Epithelial cell of esophagus (primary cell): ENCODE measurements around the gene NEB.

Experiments
- DNase-seq: peaks from one replicate; pipeline ENCODE4 v3.0.0; 2010; ENCODE audit warnings: low read depth
- H3K4me3 ChIP-seq: 2 replicates; pipeline ENCODE4 v1.5.1; 2011; ENCODE audit warnings: mild to moderate bottlenecking, low read length, control low read depth
- TF ChIP-seq, protein P1 (sequence below): IDR thresholded peaks from 2 replicates; pipeline ENCODE4 v1.5.1; 2011; ENCODE audit warnings: low read depth, mild to moderate bottlenecking, low read length, control low read depth, inconsistent platforms; ENCODE audit not compliant: insufficient read depth; ENCODE audit errors: missing control alignments

NEB gene

DNA sequence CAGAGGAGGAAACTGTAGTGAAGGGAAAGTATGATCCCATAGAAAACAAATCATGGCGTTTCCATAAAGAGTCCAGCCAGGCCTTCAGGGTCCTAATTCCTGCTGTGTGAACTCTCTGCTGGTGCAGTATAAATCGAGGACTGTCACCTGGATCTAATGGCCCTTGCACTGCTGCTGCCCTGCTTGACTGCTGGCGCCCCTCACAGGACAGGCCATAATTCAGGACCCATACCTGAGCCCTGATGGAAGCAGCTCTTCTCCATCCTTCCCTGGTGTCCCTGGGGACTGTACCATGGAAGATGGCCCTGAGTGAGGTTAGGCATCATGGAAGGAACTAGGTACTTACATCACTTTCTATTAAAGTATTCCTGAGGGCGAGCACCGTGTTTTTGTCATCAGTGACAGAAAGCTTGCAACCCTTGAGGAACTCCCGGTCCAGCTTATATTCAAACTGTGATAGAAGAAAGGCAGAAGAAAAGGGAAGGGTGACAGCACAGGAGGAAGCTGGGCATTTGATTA lies 207.6 kb downstream of the NEB start:
- TF ChIP-seq, protein P1, sequence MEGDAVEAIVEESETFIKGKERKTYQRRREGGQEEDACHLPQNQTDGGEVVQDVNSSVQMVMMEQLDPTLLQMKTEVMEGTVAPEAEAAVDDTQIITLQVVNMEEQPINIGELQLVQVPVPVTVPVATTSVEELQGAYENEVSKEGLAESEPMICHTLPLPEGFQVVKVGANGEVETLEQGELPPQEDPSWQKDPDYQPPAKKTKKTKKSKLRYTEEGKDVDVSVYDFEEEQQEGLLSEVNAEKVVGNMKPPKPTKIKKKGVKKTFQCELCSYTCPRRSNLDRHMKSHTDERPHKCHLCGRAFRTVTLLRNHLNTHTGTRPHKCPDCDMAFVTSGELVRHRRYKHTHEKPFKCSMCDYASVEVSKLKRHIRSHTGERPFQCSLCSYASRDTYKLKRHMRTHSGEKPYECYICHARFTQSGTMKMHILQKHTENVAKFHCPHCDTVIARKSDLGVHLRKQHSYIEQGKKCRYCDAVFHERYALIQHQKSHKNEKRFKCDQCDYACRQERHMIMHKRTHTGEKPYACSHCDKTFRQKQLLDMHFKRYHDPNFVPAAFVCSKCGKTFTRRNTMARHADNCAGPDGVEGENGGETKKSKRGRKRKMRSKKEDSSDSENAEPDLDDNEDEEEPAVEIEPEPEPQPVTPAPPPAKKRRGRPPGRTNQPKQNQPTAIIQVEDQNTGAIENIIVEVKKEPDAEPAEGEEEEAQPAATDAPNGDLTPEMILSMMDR = no peak
- H3K4me3 ChIP-seq = no peak overlapping the region
- no peak for DNase-seq

DNA sequence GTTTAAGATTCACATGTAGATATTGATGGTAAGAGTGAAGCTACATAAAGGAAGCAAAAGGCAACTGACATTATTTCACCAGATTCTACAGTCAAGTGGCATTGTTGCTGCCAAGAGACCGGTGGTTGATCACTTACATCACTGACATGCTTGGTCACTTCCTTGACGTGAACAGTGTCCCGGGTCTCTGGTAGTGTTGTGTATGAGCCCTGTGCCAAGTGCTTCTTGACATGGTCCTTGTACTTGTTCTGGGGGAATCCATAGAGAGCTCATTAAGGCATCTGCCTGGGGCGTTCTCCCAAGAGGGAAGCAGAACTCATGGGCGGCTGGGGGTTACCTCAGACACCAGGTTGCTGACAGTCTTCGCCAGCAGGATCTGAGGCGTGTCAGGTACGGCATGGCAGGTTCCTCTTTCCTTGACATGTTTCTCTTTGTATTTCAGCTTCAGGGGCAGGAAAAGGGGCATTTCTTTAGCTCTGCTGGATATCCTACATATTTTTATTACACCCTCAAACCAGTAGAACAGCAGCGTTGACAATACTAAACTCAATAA lies 208.4 kb downstream of the NEB start:
- no peak overlapping the region for H3K4me3 ChIP-seq
- TF ChIP-seq, protein P1 = no peak
- DNase-seq = no peak

DNA sequence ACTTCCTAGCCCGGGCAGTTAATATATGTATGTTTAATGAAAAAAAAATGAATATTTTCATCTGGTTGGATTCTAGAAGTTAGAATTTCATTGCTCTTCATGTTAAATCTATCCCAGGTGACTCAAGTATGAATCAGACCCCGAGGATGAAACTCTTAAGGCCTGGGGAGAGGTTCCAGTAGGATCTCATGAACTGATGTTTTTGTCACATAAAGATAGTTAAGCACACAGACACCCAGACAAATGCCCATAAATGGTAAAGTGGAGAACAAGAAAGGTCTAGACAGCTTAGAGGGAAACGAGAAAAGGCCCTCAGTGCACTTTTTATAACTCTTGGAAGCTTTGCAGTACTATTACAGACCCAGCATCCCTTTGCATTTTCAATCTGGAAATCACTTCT lies 210.4 kb downstream of the NEB start:
- H3K4me3 ChIP-seq = no peak overlapping the region
- TF ChIP-seq, protein P1 = no peak
- DNase-seq = peak; percentile 44

DNA sequence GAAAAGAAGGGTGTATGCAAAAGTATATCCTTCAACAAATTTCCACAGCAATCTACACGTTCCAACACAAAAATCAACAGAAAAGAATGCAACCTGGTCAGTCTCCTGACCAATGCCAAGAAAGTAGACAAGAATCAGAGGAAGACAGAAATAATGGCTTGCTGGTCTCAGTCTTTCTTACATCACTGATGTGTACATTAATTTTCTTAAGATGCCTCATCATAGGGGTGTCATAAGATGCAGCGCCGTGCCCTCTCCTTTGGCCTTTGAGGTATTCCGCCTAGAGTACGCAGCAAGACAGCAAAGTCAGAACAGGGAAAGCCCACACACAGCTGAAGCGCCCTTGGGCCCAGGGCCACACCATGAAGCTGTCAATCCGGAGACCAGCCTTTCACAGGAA lies 211.7 kb downstream of the NEB start:
- DNase-seq = peak; percentile 38
- TF ChIP-seq, protein P1 = no peak
- no peak overlapping the region for H3K4me3 ChIP-seq

DNA sequence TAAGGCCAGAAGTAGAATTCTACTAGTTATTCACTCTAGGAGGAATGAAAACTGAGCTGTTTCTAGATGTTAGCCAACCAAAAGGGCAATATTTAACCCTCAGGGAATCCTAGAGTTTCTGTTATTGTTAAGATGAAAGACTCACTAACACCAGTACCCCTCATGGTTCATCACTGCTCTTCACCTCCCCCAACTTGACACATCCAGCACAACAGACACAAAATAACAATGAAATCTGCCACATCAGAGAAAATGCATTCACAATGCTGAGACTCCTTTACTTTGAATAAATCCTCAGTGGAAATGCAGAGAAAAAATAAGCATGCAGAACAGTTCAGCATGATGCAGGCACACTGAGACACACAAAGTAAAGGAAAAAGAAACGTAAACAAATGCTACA lies 213.3 kb downstream of the NEB start:
- TF ChIP-seq, protein P1 = no peak
- no peak overlapping the region for H3K4me3 ChIP-seq
- DNase-seq = no peak

DNA sequence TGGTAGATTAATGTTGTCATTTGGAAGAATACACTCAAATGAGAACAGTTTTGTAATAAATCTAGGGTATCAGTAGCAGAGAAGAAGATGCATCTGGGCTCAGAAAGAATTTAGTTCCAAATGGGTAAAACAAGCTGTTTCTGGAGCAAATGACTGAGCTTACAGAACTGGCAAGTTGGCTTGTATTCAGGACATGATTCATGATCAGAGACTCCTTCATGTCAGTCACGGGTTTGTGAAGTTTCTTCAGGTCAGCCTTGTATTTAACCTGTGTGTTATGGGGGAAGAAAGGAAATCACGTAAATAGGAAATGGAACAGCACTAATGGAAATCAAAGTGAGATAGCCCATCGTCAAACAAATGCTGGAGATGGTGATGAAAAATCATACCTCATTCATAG lies 215.5 kb downstream of the NEB start:
- H3K4me3 ChIP-seq = no peak overlapping the region
- DNase-seq = peak; percentile 54
- TF ChIP-seq, protein P1 = no peak

DNA sequence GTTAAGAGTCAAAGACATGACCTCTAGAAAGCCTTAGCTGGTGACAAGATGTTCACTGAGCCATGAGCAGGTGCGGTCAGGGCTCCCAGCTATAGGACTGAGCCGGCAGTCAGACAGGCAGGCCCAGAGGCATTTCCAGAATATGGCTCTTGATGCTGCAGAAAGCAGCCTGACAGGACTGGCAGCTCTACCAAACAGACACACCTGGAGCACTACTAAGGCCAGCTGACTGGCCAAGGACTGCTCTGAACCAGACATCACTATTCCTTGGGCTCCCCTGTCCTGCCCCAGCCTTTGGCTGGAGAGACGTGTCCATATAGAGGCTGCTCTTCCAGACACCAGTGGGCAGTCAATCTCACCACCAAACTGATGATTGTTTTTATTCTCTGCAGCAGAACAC lies 225.8 kb downstream of the NEB start:
- DNase-seq = peak; percentile 42
- TF ChIP-seq, protein P1 = no peak
- no peak overlapping the region for H3K4me3 ChIP-seq
